ENCODE measurements around the gene ADH4.
"Not testable (repeated sequence)": the region's sequence is repeated elsewhere in the genome, so short reads cannot be mapped to it uniquely, and the experiment has no call there.

The ADH4 gene

DNA sequence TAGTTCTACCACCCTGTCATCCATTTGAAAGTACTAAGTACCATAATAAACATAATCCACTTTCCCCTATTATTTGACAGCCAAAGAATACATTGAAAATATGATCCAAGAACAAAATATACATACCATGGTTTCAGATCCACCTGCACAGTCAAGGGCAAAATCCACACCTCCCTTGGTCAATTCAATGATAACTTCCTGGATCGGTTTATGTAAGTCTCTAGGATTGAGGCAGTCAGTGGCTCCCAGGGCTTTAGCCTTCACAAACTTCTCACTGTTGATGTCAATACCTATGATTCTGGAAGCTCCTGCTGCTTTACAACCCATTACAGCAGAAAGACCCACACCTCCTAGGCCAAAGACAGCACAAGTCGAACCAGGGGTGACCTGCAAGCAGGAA lies 12.7 kb downstream of the ADH4 start:
- no peak for DNase-seq

- DNase-seq = no peak
These were observed 17.7 kb downstream of the ADH4 start for GRCh38 chr4:99126376-99126775.

- DNase-seq = no peak
These were observed 23.1 kb downstream of the ADH4 start for GRCh38 chr4:99121008-99121407.

GRCh38 chr4:99120501-99120900 lies 23.6 kb downstream of the ADH4 start:
- DNase-seq = no peak

GRCh38 chr4:99117876-99118693 lies 26.0 kb downstream of the ADH4 start:
- DNase-seq = no peak

- not testable (repeated sequence) for DNase-seq
These were observed 26.8 kb downstream of the ADH4 start for GRCh38 chr4:99117122-99117841.

GRCh38 chr4:99109286-99109685 lies 34.8 kb downstream of the ADH4 start:
- not testable (repeated sequence) for DNase-seq

- DNase-seq = no peak
These were observed 39.9 kb downstream of the ADH4 start for GRCh38 chr4:99104153-99104552.

GRCh38 chr4:99103166-99103565 lies 40.9 kb downstream of the ADH4 start:
- no peak for DNase-seq

DNA sequence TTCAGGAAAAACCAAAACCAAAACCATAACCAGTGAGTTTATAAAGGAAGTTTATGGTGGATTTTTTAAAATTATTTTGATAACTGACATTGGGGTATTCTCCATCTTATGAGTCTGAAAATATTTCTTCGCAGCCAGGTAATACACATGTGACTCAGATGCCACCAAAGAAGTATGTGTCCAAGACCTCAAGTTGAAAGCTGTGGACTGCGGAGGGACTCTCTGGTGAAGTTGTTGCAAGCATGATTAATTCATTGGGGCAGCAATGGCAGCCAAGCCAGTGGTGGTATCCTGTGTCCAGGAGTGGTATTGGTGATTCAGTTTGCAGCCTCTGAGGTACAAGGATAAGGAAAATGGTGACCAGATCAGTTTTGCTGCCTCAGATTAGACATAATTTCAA lies 41.5 kb downstream of the ADH4 start:
- no peak for DNase-seq

- DNase-seq = no peak
These were observed 43.2 kb downstream of the ADH4 start for GRCh38 chr4:99100876-99101275.

DNA sequence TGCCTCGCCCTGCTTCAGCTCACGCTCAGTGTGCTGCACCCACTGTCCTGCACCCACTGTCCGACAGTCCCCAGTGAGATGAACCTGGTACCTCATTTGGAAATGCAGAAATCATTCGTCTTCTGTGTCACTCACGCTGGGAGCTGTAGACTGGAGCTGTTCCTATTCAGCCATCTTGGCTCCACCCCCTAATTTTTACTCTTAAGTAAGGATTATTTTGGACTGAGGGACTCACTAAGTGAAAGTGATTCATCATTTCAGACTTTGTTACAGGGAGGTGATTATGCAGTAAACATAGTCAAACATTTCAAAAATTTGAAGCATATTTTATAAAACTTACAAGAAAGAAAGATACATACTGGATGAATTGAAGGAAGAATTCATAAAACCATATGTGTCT lies 44.3 kb downstream of the ADH4 start:
- DNase-seq = not testable (repeated sequence)

DNA sequence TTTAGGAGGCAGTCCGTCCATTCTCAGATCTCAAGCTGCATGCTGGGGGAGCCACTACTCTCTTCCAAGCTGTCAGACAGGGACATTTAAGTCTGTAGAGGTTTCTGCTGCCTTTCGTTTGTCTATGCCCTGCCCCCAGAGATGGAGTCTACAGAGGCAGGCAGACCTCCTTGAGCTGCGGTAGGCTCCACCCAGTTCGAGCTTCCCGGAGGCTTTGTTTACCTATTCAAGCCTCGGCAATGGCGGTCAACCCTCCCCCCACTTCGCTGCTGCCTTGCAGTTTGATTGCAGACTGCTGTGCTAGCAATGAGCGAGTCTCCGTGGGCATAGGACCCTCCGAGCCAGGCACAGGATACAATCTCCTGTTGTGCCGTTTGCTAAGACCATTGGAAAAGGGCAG lies 44.8 kb downstream of the ADH4 start:
- DNase-seq = no peak

DNA sequence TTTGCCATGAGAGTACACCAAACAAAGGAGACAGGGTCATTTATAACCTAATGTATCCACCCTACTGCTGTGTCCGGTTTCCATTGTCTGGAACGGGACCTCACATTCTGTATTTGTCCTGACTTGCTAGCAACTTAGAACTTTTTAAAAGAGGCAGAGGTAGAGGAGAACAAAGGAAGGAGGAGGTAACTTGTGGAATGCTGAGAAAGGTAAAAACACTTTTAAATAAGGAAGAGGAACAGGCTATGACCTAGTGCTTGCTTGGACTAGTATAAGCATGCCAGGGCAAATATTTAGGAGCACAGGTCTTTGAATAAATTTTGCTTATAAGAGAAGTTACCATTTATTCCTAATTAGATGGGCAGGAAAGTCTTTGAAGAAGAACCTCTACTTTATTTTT lies 52.3 kb downstream of the ADH4 start:
- DNase-seq = not testable (repeated sequence)

GRCh38 chr4:99091216-99091575 lies 52.9 kb downstream of the ADH4 start:
- no peak for DNase-seq

- DNase-seq = no peak
These were observed 53.4 kb downstream of the ADH4 start for GRCh38 chr4:99090481-99091215.

DNA sequence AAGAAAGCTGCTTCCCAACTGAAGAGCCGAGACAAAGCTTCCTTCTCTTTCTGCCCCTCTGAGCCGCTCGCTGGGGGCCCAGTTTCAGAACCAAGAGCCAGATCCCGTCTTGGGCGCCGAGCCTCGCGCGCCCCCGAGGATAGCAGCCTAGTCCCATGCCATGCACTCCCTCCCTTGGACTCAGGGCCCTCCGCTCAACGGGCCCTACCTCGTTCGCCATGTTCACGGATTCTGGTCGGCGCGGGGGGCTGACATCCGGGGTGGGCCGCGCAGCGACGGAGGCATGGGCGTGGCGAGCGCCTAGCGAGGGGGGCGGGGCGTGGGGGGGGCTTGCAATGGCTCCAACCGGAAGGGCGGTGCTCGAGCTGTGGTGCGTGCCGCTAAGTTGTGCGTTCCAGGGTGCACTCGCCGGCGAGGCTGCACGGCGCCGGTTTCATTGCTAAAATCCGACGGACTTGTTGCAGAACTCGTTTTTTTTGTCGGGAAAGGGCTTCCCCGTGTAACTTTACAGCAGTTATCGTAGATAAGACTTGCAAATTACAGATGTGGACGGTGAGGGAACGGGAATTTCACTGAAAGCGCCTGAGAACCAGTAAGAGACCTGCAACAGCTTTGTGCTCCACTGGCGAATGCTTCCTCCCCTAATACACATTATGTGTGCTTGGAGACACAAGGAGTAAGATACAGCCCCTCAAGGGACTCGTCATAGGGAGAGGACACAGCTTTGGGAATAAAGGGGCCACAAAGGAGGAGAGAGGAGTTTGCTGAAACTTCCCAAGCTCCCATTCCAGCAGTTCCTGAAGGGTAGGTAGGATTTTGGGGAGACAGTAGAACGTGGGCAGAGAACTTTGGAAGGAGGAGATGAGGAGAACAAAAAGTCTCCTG lies 55.4 kb downstream of the ADH4 start, which contains the start of gene ADH5:
ADH5 (minus strand) TSS at position 308 of the 885 bp plus-strand sequence; CDS start at position 220, 88 bp downstream.
- DNase-seq = peak; percentile 12

DNA sequence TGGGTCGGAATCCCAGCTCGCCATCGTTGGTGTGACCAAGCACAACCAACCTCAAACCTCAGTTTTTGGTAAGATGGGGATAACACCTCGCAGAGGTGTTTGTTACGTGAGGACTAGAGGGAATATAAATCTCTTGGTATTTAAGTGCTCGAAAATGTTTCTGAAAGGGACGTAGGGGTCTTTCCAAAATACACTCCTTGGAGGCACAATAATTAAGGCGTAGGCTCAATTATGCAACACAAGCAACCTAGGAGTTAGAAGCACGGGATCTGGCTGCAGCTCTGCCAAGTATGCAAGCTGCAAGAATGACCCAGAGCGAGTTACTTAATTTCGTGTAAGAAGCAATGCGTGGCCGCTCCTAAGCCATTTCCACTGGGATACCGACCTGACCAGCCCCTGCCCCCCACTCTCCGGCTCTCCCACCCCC lies 56.1 kb downstream of the ADH4 start:
- DNase-seq = no peak

DNA sequence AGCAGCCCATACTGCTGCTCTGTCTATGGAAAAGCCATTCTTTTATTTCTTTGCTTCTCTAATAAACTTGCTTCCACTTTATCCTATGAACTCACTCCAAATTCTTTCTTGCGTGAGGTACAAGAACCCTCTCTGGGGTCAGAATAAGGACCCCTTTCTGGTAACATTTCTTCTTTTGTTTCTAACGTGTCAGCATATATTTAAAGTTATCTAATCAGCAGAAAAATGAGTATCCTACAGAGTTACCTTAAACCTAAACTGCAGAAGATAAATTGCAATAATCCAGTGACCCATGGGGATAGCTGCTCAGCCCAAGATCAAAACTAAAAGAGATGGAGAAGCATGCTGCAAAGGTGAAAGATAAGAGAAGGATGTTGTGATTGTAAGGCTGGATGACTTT lies 59.5 kb downstream of the ADH4 start:
- DNase-seq = no peak

DNA sequence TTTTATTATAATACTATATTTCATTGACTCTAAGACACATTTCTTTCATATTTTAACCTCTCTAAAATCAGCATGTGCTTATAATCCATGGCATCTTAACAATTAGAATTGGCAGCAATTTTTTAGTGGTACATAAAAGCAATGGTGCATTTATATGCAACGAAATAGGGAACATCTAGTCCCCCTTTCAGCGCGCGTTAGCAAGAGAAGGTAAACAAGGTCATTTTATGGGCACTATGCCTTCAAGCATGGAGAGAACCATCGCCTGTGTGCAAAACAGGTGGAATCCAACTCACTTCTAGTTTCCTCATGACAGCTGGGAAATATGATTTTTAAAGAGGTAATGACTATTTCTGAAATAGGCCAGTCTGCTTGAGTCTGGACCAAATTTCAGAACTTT lies 61.9 kb downstream of the ADH4 start:
- DNase-seq = no peak

GRCh38 chr4:99080869-99081268 lies 63.2 kb downstream of the ADH4 start:
- DNase-seq = not testable (repeated sequence)

GRCh38 chr4:99079625-99080295 lies 64.3 kb downstream of the ADH4 start:
- no peak for DNase-seq
